ENCODE measurements around the gene SH3BGRL3. TPM values are rescaled to one million over a fixed set of nuclear protein-coding genes. Genes with fewer than 3 reads are reported as not detected.
A peak's percentile ranks its signal among the peaks of the same experiment; 100 is the strongest.
"Not testable (repeated sequence)": the region's sequence is repeated elsewhere in the genome, so short reads cannot be mapped to it uniquely, and the experiment has no call there.

Gene SH3BGRL3
- total RNA-seq, 4 donors from 2014 or later: 49.6 to 97.2 (median 56.0) TPM

DNA sequence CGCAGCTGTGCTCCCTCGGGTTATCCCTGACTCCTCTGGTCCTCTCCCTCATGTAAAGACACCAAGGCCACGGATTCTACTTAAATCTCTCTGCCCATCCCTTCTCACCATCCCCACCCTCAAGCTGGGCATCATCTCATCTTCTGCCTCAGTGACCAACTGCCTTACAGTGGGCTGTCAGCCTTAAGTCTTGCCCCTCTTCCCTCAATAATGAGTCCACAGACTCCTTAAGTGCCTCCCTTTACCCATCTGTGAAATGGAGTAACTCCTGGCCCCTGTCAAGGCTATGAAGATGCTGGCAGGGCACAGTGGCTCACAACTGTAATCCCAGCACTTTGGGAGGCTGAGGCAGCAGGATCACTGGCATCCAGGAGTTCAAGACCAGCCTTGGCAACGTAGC, 12.1 kb downstream of the SH3BGRL3 start:
- 74 to 88% methylated on average over 4 of the region's 4 CpGs for WGBS, 2 donors

DNA sequence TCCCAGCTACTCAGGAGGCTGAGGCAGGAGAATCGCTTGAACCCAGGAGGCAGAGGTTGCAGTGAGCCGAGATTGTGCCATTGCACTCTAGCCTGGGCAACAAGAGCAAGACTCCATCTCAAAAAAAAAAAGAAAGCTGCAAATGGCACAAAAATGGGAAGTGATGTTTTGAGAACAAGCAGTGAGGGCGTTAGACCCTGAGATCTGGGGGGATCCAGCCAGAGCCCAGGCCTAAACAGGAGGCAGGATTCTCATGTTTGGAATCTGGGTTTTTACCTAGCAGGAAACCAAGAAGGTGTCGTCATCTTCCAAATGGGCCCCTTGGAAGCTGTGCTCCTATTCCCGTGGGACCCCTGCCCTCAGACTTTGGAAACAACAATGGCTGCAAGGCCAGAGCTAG, 12.8 kb downstream of the SH3BGRL3 start:
- H3K27me3 ChIP-seq; DNase-seq (ENCODE audit: low spot score in 2 of 2); H3K9me3 ChIP-seq; H3K27ac ChIP-seq; H3K4me3 ChIP-seq: not testable (repeated sequence)
- WGBS, 2 donors: 85 to 90% methylated on average over 5 of the region's 5 CpGs
- Histone ChIP-seq H3K4me1 (peaks cover 0 to 48% (median 17%) of the 10 kb centered on the region in 4 donors), H3K36me3 (peaks cover 0 to 39% (median 0%) of the 10 kb centered on the region in 3 donors)

More for the DNA sequence above, 12.1 kb downstream of the SH3BGRL3 start:
- Histone ChIP-seq H3K4me3 (no peak overlapping the region), H3K4me1 (peaks cover 0 to 54% (median 19%) of the 10 kb centered on the region in 4 donors), H3K27me3 (no peaks in the 10 kb centered on the region), H3K36me3 (peaks cover 0 to 31% (median 0%) of the 10 kb centered on the region in 3 donors), H3K27ac (peak overlapping the region in 1 of 4 donors; percentile 72), H3K9me3 (no peaks in the 10 kb centered on the region)
- TF ChIP-seq POLR2A (IDR thresholded peaks at IDR 0.05): no peak
- DNase-seq (ENCODE audit: low spot score in 2 of 2): no peak

DNA sequence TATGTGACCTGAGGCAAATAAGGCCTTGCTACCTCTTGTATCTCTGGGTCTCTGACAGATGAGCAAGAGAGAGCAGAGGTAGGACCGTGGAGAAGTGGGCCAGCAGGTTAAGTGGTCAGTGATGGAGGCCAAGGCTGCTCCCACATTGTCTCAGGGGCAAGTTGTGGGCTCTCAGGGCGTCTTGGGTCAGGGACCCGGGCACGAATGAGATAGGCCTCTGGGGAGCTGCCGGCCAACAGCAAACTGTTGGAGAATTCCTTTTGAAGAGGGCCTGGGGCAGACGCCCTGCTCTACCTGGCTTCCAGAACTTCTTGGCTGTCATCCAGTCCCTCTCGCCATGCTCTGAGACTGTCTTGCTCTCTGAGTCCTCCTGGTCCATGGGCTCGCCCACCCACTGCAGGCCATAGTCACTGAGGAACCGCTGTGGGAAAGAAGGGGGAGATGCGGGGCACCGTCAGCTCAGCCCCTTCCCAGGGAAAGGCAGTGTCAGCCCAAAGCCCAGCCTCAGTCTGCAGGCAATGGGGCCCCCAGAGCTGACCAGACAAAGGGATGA, 14.1 kb downstream of the SH3BGRL3 start:
- DNase-seq (ENCODE audit: low spot score in 2 of 2): no peak
- no peak for TF ChIP-seq EP300 (IDR thresholded peaks at IDR 0.05)
- TF ChIP-seq POLR2A (IDR thresholded peaks at IDR 0.05): no peak
- TF ChIP-seq, protein P1, sequence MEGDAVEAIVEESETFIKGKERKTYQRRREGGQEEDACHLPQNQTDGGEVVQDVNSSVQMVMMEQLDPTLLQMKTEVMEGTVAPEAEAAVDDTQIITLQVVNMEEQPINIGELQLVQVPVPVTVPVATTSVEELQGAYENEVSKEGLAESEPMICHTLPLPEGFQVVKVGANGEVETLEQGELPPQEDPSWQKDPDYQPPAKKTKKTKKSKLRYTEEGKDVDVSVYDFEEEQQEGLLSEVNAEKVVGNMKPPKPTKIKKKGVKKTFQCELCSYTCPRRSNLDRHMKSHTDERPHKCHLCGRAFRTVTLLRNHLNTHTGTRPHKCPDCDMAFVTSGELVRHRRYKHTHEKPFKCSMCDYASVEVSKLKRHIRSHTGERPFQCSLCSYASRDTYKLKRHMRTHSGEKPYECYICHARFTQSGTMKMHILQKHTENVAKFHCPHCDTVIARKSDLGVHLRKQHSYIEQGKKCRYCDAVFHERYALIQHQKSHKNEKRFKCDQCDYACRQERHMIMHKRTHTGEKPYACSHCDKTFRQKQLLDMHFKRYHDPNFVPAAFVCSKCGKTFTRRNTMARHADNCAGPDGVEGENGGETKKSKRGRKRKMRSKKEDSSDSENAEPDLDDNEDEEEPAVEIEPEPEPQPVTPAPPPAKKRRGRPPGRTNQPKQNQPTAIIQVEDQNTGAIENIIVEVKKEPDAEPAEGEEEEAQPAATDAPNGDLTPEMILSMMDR (IDR thresholded peaks at IDR 0.05): no peak
- Histone ChIP-seq H3K36me3 (peaks cover 0 to 40% (median 0%) of the 10 kb centered on the region in 3 donors), H3K27me3 (no peaks in the 10 kb centered on the region), H3K9me3 (no peaks in the 10 kb centered on the region), H3K4me1 (peaks cover 0 to 36% (median 11%) of the 10 kb centered on the region in 4 donors), H3K4me3 (no peak overlapping the region), H3K27ac (no peak overlapping the region)
- 76 to 86% methylated on average over 11 of the region's 11 CpGs for WGBS, 2 donors

DNA sequence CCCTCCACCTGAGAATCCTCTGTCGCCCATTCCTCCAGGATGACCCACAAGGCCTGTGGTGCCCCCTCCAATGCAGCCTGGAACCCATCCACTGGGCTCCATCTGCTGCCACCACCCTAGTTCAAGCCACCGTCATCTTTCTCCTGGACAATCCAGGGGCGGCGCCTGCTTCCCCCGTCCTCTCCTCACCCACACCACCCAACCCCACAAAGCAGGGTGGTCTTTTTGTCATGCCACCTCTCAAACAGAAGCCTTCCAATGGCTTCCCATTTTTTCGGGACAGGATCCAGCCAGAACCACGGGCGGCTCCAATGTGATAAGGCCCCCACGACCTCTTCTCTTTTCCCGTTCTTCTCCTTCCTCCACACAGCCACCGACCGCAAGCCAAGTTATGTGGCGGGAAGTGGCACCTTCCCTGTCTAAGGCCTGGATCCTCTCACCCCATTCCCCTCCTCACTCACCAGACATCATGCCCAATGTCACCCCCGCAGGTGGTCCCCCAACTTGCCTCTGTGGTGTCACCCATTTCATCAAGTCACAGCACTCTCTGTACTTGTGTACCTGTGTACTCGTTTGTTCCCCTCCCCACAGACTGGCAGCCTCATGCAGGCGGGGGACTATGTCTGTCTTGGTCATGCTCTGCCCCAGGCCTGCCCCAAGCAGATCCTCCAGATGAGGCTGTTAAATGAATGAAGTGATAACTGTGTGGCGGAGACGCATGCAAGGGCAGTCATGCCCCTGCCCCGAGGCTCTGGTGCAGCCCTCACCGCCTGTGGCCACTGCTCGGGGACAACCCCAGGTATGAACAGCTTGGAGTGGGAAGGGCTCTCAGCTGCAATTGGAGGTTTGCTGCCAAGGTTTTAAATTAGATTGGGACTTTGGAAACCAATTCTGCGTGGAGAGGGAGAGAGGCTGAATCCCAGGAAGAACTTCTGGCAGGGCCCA, 15.6 kb downstream of the SH3BGRL3 start:
- H3K36me3 ChIP-seq: peaks cover 0 to 40% (median 0%) of the 10 kb centered on the region in 3 donors
- no peaks in the 10 kb centered on the region for H3K9me3 ChIP-seq
- no peak for TF ChIP-seq POLR2A (IDR thresholded peaks at IDR 0.05)
- TF ChIP-seq EP300 (IDR thresholded peaks at IDR 0.05): no peak
- TF ChIP-seq, protein P1 (IDR thresholded peaks at IDR 0.05): no peak
- 89% methylated on average over 22 of the region's 22 CpGs for WGBS, 2 donors
- H3K27ac ChIP-seq: no peak overlapping the region
- H3K27me3 ChIP-seq: no peaks in the 10 kb centered on the region
- peaks cover 0 to 21% (median 6%) of the 10 kb centered on the region in 4 donors for H3K4me1 ChIP-seq
- no peak overlapping the region for H3K4me3 ChIP-seq
- DNase-seq (ENCODE audit: low spot score in 2 of 2): no peak

GRCh38 chr1:26296340-26297056, 16.6 kb downstream of the SH3BGRL3 start:
- DNase-seq (ENCODE audit: low spot score in 2 of 2): no peak
- Histone ChIP-seq H3K4me1 (peaks cover 0 to 11% (median 0%) of the 10 kb centered on the region in 4 donors), H3K36me3 (peaks cover 0 to 49% (median 0%) of the 10 kb centered on the region in 3 donors), H3K27me3 (no peaks in the 10 kb centered on the region), H3K4me3 (no peak overlapping the region), H3K27ac (no peak overlapping the region), H3K9me3 (no peaks in the 10 kb centered on the region)
- TF ChIP-seq POLR2A (IDR thresholded peaks at IDR 0.05) (no peak), EP300 (IDR thresholded peaks at IDR 0.05) (no peak)
- TF ChIP-seq, protein P1 (IDR thresholded peaks at IDR 0.05): no peak
- WGBS, 2 donors: 82 to 85% methylated on average over 15 to 16 of the region's 16 CpGs

Data from tibial nerve (tissue), 4 donors.